Measurements from ENCODE around the gene CNTN1. TPM values are rescaled to one million over a fixed set of nuclear protein-coding genes. Genes with fewer than 3 reads are reported as not detected.

CNTN1 gene
- polyA plus RNA-seq, 1 donor (not counting 4 experiments of a cell fraction or from before 2014, with no cell fraction given), result 19.0 TPM

- Histone ChIP-seq H3K36me3 (ENCODE audit: control insufficient read depth in 2 of 2, extremely low read depth in 1 of 2, insufficient read depth in 2 of 2, low read length in 2 of 2) (no peaks in the 10 kb centered on the region), H3K4me3 (ENCODE audit: control insufficient read depth in 2 of 3, extremely low read depth in 1 of 3, insufficient read depth in 2 of 3, low read depth in 1 of 3, low read length in 3 of 3) (no peak overlapping the region), H3K27me3 (ENCODE audit: control insufficient read depth, extremely low read depth, insufficient read depth, low read length) (no peaks in the 10 kb centered on the region), H3K79me2 (ENCODE audit: control insufficient read depth, insufficient read depth, low read length) (no peaks in the 10 kb centered on the region), H3K27ac (ENCODE audit: control insufficient read depth, insufficient read depth, low read length) (no peak overlapping the region), H3K9ac (ENCODE audit: control insufficient read depth, extremely low read depth, insufficient read depth, low read length) (no peak overlapping the region), H4K20me1 (ENCODE audit: control insufficient read depth, extremely low read depth, insufficient read depth, low read length) (no peaks in the 10 kb centered on the region), H3K9me1 (ENCODE audit: control insufficient read depth, extremely low read depth, insufficient read depth, low read length) (no peaks in the 10 kb centered on the region), H3K4me2 (ENCODE audit: control insufficient read depth, extremely low read depth, insufficient read depth, low read depth, low read length) (no peak overlapping the region), H3K4me1 (ENCODE audit: control insufficient read depth, extremely low read depth, insufficient read depth, low read length) (no peaks in the 10 kb centered on the region), H2AFZ (ENCODE audit: control insufficient read depth, low read length) (no peak overlapping the region), H3K9me3 (ENCODE audit: control insufficient read depth, low read depth, low read length) (no peaks in the 10 kb centered on the region)
- dilution Hi-C loops (cut with MboI; ENCODE audit: extremely low pct_ligation_motif_present, low sequenced_read_pairs), result no loop called here
- TF ChIP-seq EZH2 (IDR thresholded peaks at IDR 0.05; ENCODE audit: low read length) (no peak), CTCF (optimal IDR thresholded peaks at IDR 0.05 in 1 of 3, IDR thresholded peaks at IDR 0.05 in 1 of 3, conservative IDR thresholded peaks at IDR 0.05 in 1 of 3; ENCODE audit: extremely low read depth in 1 of 3, insufficient read depth in 2 of 3, low read length in 3 of 3) (no peak)
- DNase-seq (ENCODE audit: low read depth, low spot score) (no peak), FAIRE-seq (no peak)
Observed at GRCh38 chr12:40963751-40964150, 271.5 kb downstream of the CNTN1 start.

- H3K27ac ChIP-seq (ENCODE audit: control insufficient read depth, insufficient read depth, low read length), result no peak overlapping the region
- H3K27me3 ChIP-seq (ENCODE audit: control insufficient read depth, extremely low read depth, insufficient read depth, low read length), result no peaks in the 10 kb centered on the region
- H3K4me1 ChIP-seq (ENCODE audit: control insufficient read depth, extremely low read depth, insufficient read depth, low read length), result no peaks in the 10 kb centered on the region
- TF ChIP-seq CTCF (optimal IDR thresholded peaks at IDR 0.05 in 1 of 3, IDR thresholded peaks at IDR 0.05 in 1 of 3, conservative IDR thresholded peaks at IDR 0.05 in 1 of 3; ENCODE audit: extremely low read depth in 1 of 3, insufficient read depth in 2 of 3, low read length in 3 of 3) (no peak), EZH2 (IDR thresholded peaks at IDR 0.05; ENCODE audit: low read length) (no peak)
- no peaks in the 10 kb centered on the region for H3K36me3 ChIP-seq (ENCODE audit: control insufficient read depth in 2 of 2, extremely low read depth in 1 of 2, insufficient read depth in 2 of 2, low read length in 2 of 2)
- no peak overlapping the region for H2AFZ ChIP-seq (ENCODE audit: control insufficient read depth, low read length)
- no peaks in the 10 kb centered on the region for H3K9me1 ChIP-seq (ENCODE audit: control insufficient read depth, extremely low read depth, insufficient read depth, low read length)
- FAIRE-seq, result no peak
- H4K20me1 ChIP-seq (ENCODE audit: control insufficient read depth, extremely low read depth, insufficient read depth, low read length), result no peaks in the 10 kb centered on the region
- H3K4me3 ChIP-seq (ENCODE audit: control insufficient read depth in 2 of 3, extremely low read depth in 1 of 3, insufficient read depth in 2 of 3, low read depth in 1 of 3, low read length in 3 of 3), result no peak overlapping the region
- dilution Hi-C loops (cut with MboI; ENCODE audit: extremely low pct_ligation_motif_present, low sequenced_read_pairs), result no loop called here
- no peaks in the 10 kb centered on the region for H3K79me2 ChIP-seq (ENCODE audit: control insufficient read depth, insufficient read depth, low read length)
- no peak overlapping the region for H3K4me2 ChIP-seq (ENCODE audit: control insufficient read depth, extremely low read depth, insufficient read depth, low read depth, low read length)
- H3K9me3 ChIP-seq (ENCODE audit: control insufficient read depth, low read depth, low read length), result no peaks in the 10 kb centered on the region
- DNase-seq (ENCODE audit: low read depth, low spot score), result no peak
- H3K9ac ChIP-seq (ENCODE audit: control insufficient read depth, extremely low read depth, insufficient read depth, low read length), result no peak overlapping the region
Observed at GRCh38 chr12:40969796-40970195, 277.6 kb downstream of the CNTN1 start.

Measured in keratinocyte (primary cell).